WI38 (cell line): Measurements from ENCODE around the gene EIF4ENIF1.
A peak's percentile ranks its signal among the peaks of the same experiment; 100 is the strongest.

Source experiments
- H3K4me3 ChIP-seq: 2 replicates; pipeline ENCODE4 v1.5.1; 2011; ENCODE audit warnings: low read depth, mild to moderate bottlenecking, control low read depth, low read length
- CTCF ChIP-seq: IDR thresholded peaks from 2 replicates; pipeline ENCODE4 v1.5.1; 2012; ENCODE audit warnings: low read depth, mild to moderate bottlenecking, control low read depth, low read length

Gene EIF4ENIF1

GRCh38 chr22:31399211-31400022 is 90.2 kb downstream of the EIF4ENIF1 start, which contains the start of gene DRG1:
Gene DRG1 (plus strand): TSS chr22:31399604. CDS start chr22:31399684, 80 bp downstream.
- H3K4me3 ChIP-seq, result peak within 1 kb of the TSS; percentile 98
- no peak for TF ChIP-seq CTCF

- no peak overlapping the region for H3K4me3 ChIP-seq
- no peak for TF ChIP-seq CTCF
These were observed 91.4 kb downstream of the EIF4ENIF1 start for GRCh38 chr22:31398231-31398630.

GRCh38 chr22:31394326-31394725 is 95.3 kb downstream of the EIF4ENIF1 start:
- no peak for TF ChIP-seq CTCF
- no peak overlapping the region for H3K4me3 ChIP-seq

- no peak for TF ChIP-seq CTCF
- H3K4me3 ChIP-seq, result no peak overlapping the region
These were observed 95.7 kb downstream of the EIF4ENIF1 start for GRCh38 chr22:31393893-31394292.
